ENCODE data around the gene SLCO1B3. TPM values are rescaled to one million over a fixed set of nuclear protein-coding genes. Genes with fewer than 3 reads are reported as not detected.

The SLCO1B3 gene
- total and polyA plus RNA-seq, 7 donors: 0.32 TPM; not detected in 6

DNA sequence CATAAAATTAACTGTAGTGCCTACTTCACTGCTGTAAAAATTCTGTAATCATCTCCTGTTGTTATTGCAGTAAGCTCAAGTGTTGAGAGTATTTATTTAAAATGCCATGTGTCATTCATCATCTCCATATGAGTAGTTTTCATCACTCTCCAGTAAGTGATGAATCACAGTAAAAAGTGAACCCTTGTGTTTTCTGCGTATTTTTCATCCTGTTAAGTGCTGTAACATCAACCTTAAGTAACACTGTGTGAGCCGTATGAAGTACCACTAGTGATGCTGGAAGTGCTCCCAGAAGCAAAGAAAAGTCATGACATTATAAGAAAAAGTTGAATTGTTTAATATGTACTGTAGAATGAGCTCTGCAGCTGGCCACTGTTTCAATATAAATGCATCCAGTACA lies 55.4 kb downstream of the SLCO1B3 start:
- H3K36me3 ChIP-seq: no peaks in the 10 kb centered on the region
- DNase-seq: no peak
- WGBS, 2 donors: 36 to 56% methylated on average over 2 of the region's 2 CpGs
- no peak overlapping the region for H3K4me3 ChIP-seq
- H3K4me1 ChIP-seq: no peaks in the 10 kb centered on the region
- no peak for TF ChIP-seq POLR2A (IDR thresholded peaks at IDR 0.05)
- no peak for TF ChIP-seq POLR2AphosphoS5 (IDR thresholded peaks at IDR 0.05)
- H3K27ac ChIP-seq: no peak overlapping the region
- H3K9me3 ChIP-seq: no peaks in the 10 kb centered on the region
- H3K27me3 ChIP-seq: no peaks in the 10 kb centered on the region
- intact Hi-C loops (cut with DNase I): no loop called here

- H3K4me1 ChIP-seq: no peaks in the 10 kb centered on the region
Measured at GRCh38 chr12:20868277-20868676, 57.8 kb downstream of the SLCO1B3 start.

DNA sequence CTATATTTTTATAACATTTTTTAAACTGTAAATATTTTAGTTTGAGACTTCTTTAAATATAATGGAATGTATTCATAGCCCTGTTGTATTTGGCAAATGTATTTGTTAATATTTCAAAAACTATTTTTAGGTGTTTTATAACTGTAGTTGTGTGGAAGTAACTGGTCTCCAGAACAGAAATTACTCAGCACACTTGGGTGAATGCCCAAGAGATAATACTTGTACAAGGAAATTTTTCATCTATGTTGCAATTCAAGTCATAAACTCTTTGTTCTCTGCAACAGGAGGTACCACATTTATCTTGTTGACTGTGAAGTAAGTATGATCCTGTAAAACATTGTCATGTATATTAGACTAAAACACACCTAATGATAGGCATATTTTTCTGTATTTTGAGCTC lies 72.8 kb downstream of the SLCO1B3 start:
- H3K9me3 ChIP-seq: no peaks in the 10 kb centered on the region
- H3K36me3 ChIP-seq: no peaks in the 10 kb centered on the region
- no peak overlapping the region for H3K4me3 ChIP-seq
- peaks cover 0 to 20% (median 16%) of the 10 kb centered on the region in 4 donors for H3K4me1 ChIP-seq
- H3K27me3 ChIP-seq: no peaks in the 10 kb centered on the region
- peak overlapping the region in 2 of 4 donors; percentile 29 to 69 for H3K27ac ChIP-seq
- DNase-seq: no peak
- intact Hi-C loops (cut with DNase I): no loop called here
- TF ChIP-seq EP300 (IDR thresholded peaks at IDR 0.05) (no peak), POLR2AphosphoS5 (IDR thresholded peaks at IDR 0.05) (peak in 3 of 4 donors; percentile 10 to 18 (median 10))

More at GRCh38 chr12:20868277-20868676, 57.8 kb downstream of the SLCO1B3 start:
- no peak overlapping the region for H3K27ac ChIP-seq
- 93 to 95% methylated on average over 2 of the region's 2 CpGs for WGBS, 2 donors
- no peak overlapping the region for H3K4me3 ChIP-seq
- no peaks in the 10 kb centered on the region for H3K27me3 ChIP-seq
- H3K9me3 ChIP-seq: no peaks in the 10 kb centered on the region
- H3K36me3 ChIP-seq: no peaks in the 10 kb centered on the region
- no peak for TF ChIP-seq POLR2A (IDR thresholded peaks at IDR 0.05)
- TF ChIP-seq CTCF (IDR thresholded peaks at IDR 0.05): no peak
- TF ChIP-seq EP300 (IDR thresholded peaks at IDR 0.05): no peak
- no peak for TF ChIP-seq POLR2AphosphoS5 (IDR thresholded peaks at IDR 0.05)
- DNase-seq: no peak
- intact Hi-C loops (cut with DNase I): no loop called here

- H3K9me3 ChIP-seq: no peaks in the 10 kb centered on the region
- whole genome bisulfite sequencing, 2 donors: 71 to 82% methylated on average over 1 of the region's 1 CpG
- DNase-seq: no peak
- H3K27ac ChIP-seq: no peak overlapping the region
- no peaks in the 10 kb centered on the region for H3K36me3 ChIP-seq
- H3K4me1 ChIP-seq: peaks cover 0 to 20% (median 16%) of the 10 kb centered on the region in 4 donors
- no peak overlapping the region for H3K4me3 ChIP-seq
- TF ChIP-seq EP300 (IDR thresholded peaks at IDR 0.05): no peak
- no peak for TF ChIP-seq POLR2AphosphoS5 (IDR thresholded peaks at IDR 0.05)
- no peak for TF ChIP-seq POLR2A (IDR thresholded peaks at IDR 0.05)
- TF ChIP-seq CTCF (IDR thresholded peaks at IDR 0.05): no peak
- intact Hi-C loops (cut with DNase I): no loop called here
- H3K27me3 ChIP-seq: no peaks in the 10 kb centered on the region
Measured at GRCh38 chr12:20885116-20885515, 74.6 kb downstream of the SLCO1B3 start.

DNA sequence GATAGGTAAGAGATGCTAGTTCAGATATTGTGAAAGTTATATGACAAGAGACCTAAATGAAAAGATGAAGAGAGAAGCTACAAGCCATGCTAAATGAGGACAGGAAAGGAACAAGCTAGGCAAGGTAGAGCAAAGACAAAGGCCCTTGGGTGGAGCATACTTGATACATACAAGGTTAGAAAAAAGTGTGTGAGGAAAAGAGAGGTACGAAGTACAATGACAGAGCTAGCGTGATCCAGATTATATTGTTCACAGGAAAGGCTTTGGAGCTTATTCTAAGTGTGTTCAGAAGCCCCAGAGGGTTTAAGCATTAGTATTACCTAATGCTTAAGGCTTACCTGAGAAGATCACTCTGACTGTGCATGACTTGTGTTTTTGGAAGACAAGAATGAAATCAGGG lies 75.0 kb downstream of the SLCO1B3 start:
- H3K36me3 ChIP-seq: no peaks in the 10 kb centered on the region
- peaks cover 0 to 20% (median 16%) of the 10 kb centered on the region in 4 donors for H3K4me1 ChIP-seq
- intact Hi-C loops (cut with DNase I): no loop called here
- TF ChIP-seq POLR2AphosphoS5 (IDR thresholded peaks at IDR 0.05) (no peak), EP300 (IDR thresholded peaks at IDR 0.05) (no peak), POLR2A (IDR thresholded peaks at IDR 0.05) (no peak), CTCF (IDR thresholded peaks at IDR 0.05) (no peak)
- WGBS, 2 donors: 20 to 65% methylated on average over 2 of the region's 2 CpGs
- DNase-seq: no peak
- no peaks in the 10 kb centered on the region for H3K9me3 ChIP-seq
- no peak overlapping the region for H3K4me3 ChIP-seq
- no peaks in the 10 kb centered on the region for H3K27me3 ChIP-seq
- H3K27ac ChIP-seq: no peak overlapping the region

DNA sequence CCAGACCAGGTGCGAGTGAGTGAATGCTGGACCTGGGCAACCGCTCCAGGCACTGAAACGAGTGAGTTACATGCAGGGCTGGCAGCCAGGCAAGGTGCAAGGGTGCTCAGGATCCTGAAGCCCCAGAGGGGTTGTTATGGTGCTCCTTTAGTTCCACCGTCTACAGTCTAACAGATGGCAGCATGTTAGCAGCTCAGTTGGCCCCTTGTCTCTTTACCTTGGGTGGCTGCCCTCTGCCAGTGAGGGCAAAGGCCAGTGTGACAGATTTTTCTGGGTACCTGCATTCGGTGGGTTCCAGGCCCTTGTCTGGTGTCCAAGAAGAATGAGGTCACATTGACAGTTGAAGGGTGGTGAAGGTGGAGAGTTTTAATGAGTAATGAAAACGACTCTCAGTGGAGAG lies 106.8 kb downstream of the SLCO1B3 start:
- no peaks in the 10 kb centered on the region for H3K9me3 ChIP-seq
- H3K27me3 ChIP-seq: no peaks in the 10 kb centered on the region
- no peaks in the 10 kb centered on the region for H3K36me3 ChIP-seq
- DNase-seq: no peak
- TF ChIP-seq POLR2A (IDR thresholded peaks at IDR 0.05): no peak
- TF ChIP-seq EP300 (IDR thresholded peaks at IDR 0.05): no peak
- TF ChIP-seq CTCF (IDR thresholded peaks at IDR 0.05): no peak
- no peak for TF ChIP-seq POLR2AphosphoS5 (IDR thresholded peaks at IDR 0.05)
- H3K4me3 ChIP-seq: no peak overlapping the region
- WGBS, 2 donors: 74 to 80% methylated on average over 6 of the region's 6 CpGs
- H3K27ac ChIP-seq: no peak overlapping the region
- intact Hi-C loops (cut with DNase I): no loop called here
- H3K4me1 ChIP-seq: peaks cover 0 to 4% (median 0%) of the 10 kb centered on the region in 4 donors

All from sigmoid colon (tissue), 7 donors.